ENCODE data around the gene THTPA. TPM values are rescaled to one million over a fixed set of nuclear protein-coding genes. Genes with fewer than 3 reads are reported as not detected.

Gene THTPA
- total RNA-seq, 1 experiment from 2014 or later = 20.0 TPM

GRCh38 chr14:23555533-23555881 is 564 bp upstream of the THTPA start:
- H3K27me3 Mint-ChIP-seq (ENCODE audit: low read depth) = no peaks in the 10 kb centered on the region; the same call in 1 of the 2 replicates
- peak overlapping the region; percentile 44; the same call in 1 of the 2 replicates for H3K27ac Mint-ChIP-seq
- H3K36me3 Mint-ChIP-seq = peaks cover 10% of the 10 kb centered on the region
- TF ChIP-seq ZMAT4 (CRISPR knock-in tag; IDR thresholded peaks at IDR 0.05) (no peak), FOXP4 (CRISPR knock-in tag; IDR thresholded peaks at IDR 0.05) (no peak), HMGXB4 (CRISPR knock-in tag; IDR thresholded peaks at IDR 0.05) (no peak), NFYB (CRISPR knock-in tag; conservative IDR thresholded peaks at IDR 0.05; ENCODE audit: low read depth) (no peak), AR (CRISPR knock-in tag; IDR thresholded peaks at IDR 0.05) (no peak), ZNF671 (CRISPR knock-in tag; IDR thresholded peaks at IDR 0.05) (no peak), ZBTB43 (CRISPR knock-in tag; IDR thresholded peaks at IDR 0.05) (no peak), ZNF121 (CRISPR knock-in tag; IDR thresholded peaks at IDR 0.05) (no peak), CBFB (CRISPR knock-in tag; IDR thresholded peaks at IDR 0.05; ENCODE audit: low read depth) (no peak), ZBTB21 (CRISPR knock-in tag; IDR thresholded peaks at IDR 0.05; ENCODE audit: borderline replicate concordance) (no peak; the same call in 1 of the 2 replicates), ZNF423 (CRISPR knock-in tag; IDR thresholded peaks at IDR 0.05) (no peak), GTF2I (CRISPR knock-in tag; conservative IDR thresholded peaks at IDR 0.05) (no peak), USF1 (CRISPR knock-in tag; IDR thresholded peaks at IDR 0.05) (no peak), ELF4 (CRISPR knock-in tag; IDR thresholded peaks at IDR 0.05; ENCODE audit: low read depth) (no peak), ZNF317 (CRISPR knock-in tag; IDR thresholded peaks at IDR 0.05; ENCODE audit: borderline replicate concordance, low read depth) (no peak)
- H3K4me3 Mint-ChIP-seq = peak overlapping the region; percentile 86
- ATAC-seq (no peak; the same call in 1 of the 2 replicates), DNase-seq (ENCODE audit: low spot score) (no peak)
- H3K9me3 Mint-ChIP-seq = no peaks in the 10 kb centered on the region
- H3K4me1 Mint-ChIP-seq = peaks cover 41% of the 10 kb centered on the region
- ChIA-PET CTCF (interaction anchor here (0.6 to 2.5 kb wide), 17 partner anchors 13 to 760 kb away, joined by 3 to 28 read pairs (median 5); partner anchors contain the start of genes EMC9 and SLC22A17), POLR2A (interaction anchor here (0.6 to 9.0 kb wide), 10 partner anchors 10 to 77 kb away, joined by 3 to 102 read pairs (median 4); partner anchors contain the start of genes AP1G2 and JPH4)
